ENCODE data around the gene SYNGR2. TPM values are rescaled to one million over a fixed set of nuclear protein-coding genes. Genes with fewer than 3 reads are reported as not detected.
A peak's percentile ranks its signal among the peaks of the same experiment; 100 is the strongest.

The SYNGR2 gene, protein sequence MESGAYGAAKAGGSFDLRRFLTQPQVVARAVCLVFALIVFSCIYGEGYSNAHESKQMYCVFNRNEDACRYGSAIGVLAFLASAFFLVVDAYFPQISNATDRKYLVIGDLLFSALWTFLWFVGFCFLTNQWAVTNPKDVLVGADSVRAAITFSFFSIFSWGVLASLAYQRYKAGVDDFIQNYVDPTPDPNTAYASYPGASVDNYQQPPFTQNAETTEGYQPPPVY
- total RNA-seq: 100 to 1,000 TPM in 2 of 4 donors, 10 to 100 TPM in 2; 63.1 to 164 (median 124) TPM

DNA sequence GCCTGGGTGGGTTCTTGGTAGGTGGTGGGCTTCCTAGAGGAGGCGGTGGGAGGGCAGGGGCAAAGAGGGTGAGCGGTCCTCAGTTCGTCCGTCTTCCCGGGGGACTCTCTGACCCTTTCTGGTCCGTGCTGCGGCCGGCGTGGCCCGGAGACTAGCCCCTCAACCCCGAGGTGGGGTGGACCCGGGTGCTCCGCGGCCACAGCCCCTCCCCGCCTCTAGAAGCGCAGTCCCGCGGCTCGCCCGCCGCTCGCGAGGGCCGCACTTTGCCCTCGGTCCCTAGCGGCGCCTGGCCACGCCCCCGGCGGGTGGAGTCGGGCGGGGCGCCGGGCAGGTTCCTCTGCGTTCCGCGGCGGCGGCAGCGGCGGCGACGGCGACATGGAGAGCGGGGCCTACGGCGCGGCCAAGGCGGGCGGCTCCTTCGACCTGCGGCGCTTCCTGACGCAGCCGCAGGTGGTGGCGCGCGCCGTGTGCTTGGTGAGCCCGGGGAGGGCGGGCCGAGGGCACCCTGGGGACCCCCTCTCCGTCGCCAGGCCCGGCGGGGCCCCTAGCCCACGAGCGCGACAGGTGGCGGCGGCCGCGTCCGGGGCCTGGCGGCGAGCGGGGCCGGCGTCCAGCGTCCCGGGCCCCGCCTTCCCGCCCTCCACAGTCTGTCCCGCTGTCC, at the start of gene SYNGR2:
Gene SYNGR2 (plus strand): TSS at position 340 of the 661 bp plus-strand sequence. CDS start 36 bp downstream, at position 376.
- WGBS: 0% methylated on average over 1 of the region's 84 CpGs

DNA sequence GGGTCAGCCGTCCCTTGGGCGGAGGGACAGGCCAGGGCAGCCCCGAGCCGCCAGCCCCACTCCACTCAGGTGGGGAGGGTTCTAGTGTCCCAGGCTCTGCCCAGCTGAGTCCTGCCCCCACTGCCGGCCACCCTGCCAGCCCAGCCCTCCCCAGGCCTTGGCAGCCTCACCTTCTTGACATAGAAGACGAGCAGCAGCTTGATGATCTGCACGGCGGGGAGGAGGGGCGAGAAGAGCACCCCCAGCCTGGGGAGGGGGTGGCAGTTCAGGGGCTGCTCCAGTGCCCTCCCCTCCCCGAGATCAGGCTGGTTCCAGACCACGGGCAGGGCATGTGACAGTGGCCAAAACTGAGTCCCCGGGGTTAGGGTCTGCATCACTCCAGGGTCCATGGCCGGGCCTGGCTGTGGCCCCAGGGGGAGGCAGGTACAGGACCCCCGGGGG, 49.6 kb upstream of the SYNGR2 start:
- Histone ChIP-seq H3K36me3 (peaks cover 0 to 69% (median 39%) of the 10 kb centered on the region in 4 donors), H3K27me3 (no peaks in the 10 kb centered on the region), H3K9me3 (no peaks in the 10 kb centered on the region), H3K27ac (replicated peaks in 1 of 4) (no peak overlapping the region), H3K4me1 (peaks cover 13 to 25% (median 15%) of the 10 kb centered on the region in 4 donors), H3K4me3 (no peak overlapping the region)
- DNase-seq (ENCODE audit: extremely low spot score): no peak
- TF ChIP-seq POLR2AphosphoS5 (IDR thresholded peaks at IDR 0.05): no peak
- TF ChIP-seq, protein P1, sequence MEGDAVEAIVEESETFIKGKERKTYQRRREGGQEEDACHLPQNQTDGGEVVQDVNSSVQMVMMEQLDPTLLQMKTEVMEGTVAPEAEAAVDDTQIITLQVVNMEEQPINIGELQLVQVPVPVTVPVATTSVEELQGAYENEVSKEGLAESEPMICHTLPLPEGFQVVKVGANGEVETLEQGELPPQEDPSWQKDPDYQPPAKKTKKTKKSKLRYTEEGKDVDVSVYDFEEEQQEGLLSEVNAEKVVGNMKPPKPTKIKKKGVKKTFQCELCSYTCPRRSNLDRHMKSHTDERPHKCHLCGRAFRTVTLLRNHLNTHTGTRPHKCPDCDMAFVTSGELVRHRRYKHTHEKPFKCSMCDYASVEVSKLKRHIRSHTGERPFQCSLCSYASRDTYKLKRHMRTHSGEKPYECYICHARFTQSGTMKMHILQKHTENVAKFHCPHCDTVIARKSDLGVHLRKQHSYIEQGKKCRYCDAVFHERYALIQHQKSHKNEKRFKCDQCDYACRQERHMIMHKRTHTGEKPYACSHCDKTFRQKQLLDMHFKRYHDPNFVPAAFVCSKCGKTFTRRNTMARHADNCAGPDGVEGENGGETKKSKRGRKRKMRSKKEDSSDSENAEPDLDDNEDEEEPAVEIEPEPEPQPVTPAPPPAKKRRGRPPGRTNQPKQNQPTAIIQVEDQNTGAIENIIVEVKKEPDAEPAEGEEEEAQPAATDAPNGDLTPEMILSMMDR (IDR thresholded peaks at IDR 0.05): no peak
- no peak for TF ChIP-seq EP300 (IDR thresholded peaks at IDR 0.05)
- TF ChIP-seq POLR2A (IDR thresholded peaks at IDR 0.05; ENCODE audit: low read depth): no peak
- intact Hi-C loops (cut with DNase I): no loop called here
- no CpG with 5 or more reads among the region's 14 CpGs for WGBS

More for the DNA sequence above, at the start of gene SYNGR2:
- TF ChIP-seq POLR2A (IDR thresholded peaks at IDR 0.05; ENCODE audit: low read depth) (peak; percentile 83), EP300 (IDR thresholded peaks at IDR 0.05) (no peak), POLR2AphosphoS5 (IDR thresholded peaks at IDR 0.05) (peak; percentile 74 to 88)
- TF ChIP-seq, protein P1 (IDR thresholded peaks at IDR 0.05): peak in 1 of 3 experiments; percentile 14
- H3K27ac ChIP-seq (replicated peaks in 1 of 4): peak within 1 kb of the TSS; percentile 91 to 98 (median 95)
- peaks cover 43 to 52% (median 51%) of the 10 kb centered on the region in 4 donors for H3K4me1 ChIP-seq
- DNase-seq (ENCODE audit: extremely low spot score): no peak
- H3K27me3 ChIP-seq: no peaks in the 10 kb centered on the region
- H3K9me3 ChIP-seq: no peaks in the 10 kb centered on the region
- peak within 1 kb of the TSS; percentile 75 to 99 (median 86) for H3K4me3 ChIP-seq
- peaks cover 0 to 29% (median 22%) of the 10 kb centered on the region in 4 donors for H3K36me3 ChIP-seq
- intact Hi-C loops (cut with DNase I): loop anchor here (5.0 kb wide), 1 partner anchor 84 kb away; no protein-coding TSS in a partner anchor

DNA sequence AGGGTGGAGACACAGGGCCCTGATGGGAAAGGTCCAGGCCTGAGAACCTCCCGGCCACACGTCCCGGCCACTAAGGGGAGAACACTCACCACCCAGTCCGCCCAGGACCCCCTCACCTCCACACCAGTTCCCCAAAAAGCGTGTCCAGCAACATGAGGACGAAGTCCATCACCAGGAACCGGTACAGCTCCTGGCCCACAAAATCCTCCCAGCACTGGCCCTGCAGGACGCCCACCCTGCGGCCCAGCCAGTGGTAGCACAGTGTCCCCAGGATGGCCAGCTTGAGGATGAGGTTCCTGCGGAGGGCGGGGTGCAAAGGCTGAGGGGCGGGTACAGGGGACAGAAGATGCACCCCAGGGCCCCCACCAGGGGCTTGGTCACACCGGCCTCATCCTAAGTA, 47.8 kb upstream of the SYNGR2 start:
- Histone ChIP-seq H3K9me3 (no peaks in the 10 kb centered on the region), H3K4me3 (no peak overlapping the region), H3K27me3 (no peaks in the 10 kb centered on the region), H3K4me1 (peaks cover 20 to 26% (median 24%) of the 10 kb centered on the region in 4 donors), H3K27ac (replicated peaks in 1 of 4) (no peak overlapping the region), H3K36me3 (peaks cover 0 to 86% (median 55%) of the 10 kb centered on the region in 4 donors)
- DNase-seq (ENCODE audit: extremely low spot score): no peak
- WGBS: 93% methylated on average over 11 of the region's 13 CpGs
- TF ChIP-seq EP300 (IDR thresholded peaks at IDR 0.05) (no peak), POLR2AphosphoS5 (IDR thresholded peaks at IDR 0.05) (no peak)
- TF ChIP-seq, protein P1 (IDR thresholded peaks at IDR 0.05): no peak
- intact Hi-C loops (cut with DNase I): no loop called here

DNA sequence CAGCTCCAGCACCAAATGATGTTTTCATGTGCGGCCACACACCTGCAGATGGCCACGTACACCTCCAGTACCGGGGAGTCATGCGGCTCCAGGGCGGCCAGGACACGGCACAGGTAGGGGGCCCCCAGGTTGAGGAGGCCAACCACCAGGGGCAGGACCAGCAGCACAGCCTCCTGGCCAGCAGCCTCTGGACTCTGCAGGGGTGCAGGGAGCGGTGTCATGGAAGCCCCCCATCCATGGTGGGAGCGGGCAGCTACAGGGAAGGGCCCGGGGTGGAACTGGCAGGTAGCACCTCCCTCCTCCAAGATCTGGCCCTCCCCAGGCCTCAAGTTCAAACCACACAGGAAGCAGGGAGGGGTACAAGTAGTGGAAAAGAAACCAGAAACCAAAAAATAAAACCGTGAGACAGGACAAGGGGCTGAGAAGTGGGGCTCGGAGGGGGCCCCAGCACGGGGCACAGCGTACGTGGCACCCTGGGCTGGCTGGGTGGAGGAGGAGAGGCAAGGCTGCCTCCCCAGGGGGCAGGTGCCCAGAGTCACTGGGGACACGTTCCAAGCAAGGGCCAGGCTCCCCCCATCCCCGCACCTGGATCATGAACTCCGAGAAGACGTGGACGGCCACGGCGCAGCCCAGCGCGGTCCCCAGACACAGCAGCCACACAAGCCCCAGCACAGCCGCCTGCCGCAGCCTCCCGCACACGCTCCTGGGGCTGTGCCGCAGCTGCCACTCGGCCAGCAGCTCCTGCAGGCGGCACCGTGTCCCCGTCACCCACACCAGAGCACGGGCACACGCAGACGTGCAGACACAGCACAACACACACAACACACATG, 47.2 kb upstream of the SYNGR2 start:
- TF ChIP-seq POLR2A (IDR thresholded peaks at IDR 0.05; ENCODE audit: low read depth) (no peak), EP300 (IDR thresholded peaks at IDR 0.05) (no peak)
- TF ChIP-seq, protein P1 (IDR thresholded peaks at IDR 0.05): no peak
- intact Hi-C loops (cut with DNase I): no loop called here
- H3K36me3 ChIP-seq: peaks cover 0 to 92% (median 59%) of the 10 kb centered on the region in 4 donors
- whole genome bisulfite sequencing: 89% methylated on average over 29 of the region's 35 CpGs
- peaks cover 27 to 32% (median 31%) of the 10 kb centered on the region in 4 donors for H3K4me1 ChIP-seq
- no peak for DNase-seq (ENCODE audit: extremely low spot score)
- H3K27me3 ChIP-seq: no peaks in the 10 kb centered on the region
- no peak overlapping the region for H3K4me3 ChIP-seq
- H3K9me3 ChIP-seq: no peaks in the 10 kb centered on the region
- H3K27ac ChIP-seq (replicated peaks in 1 of 4): no peak overlapping the region
